Fibroblast of lung (primary cell): Measurements from ENCODE around the gene PEBP1. TPM values are rescaled to one million over a fixed set of nuclear protein-coding genes. Genes with fewer than 3 reads are reported as not detected.
A peak's percentile ranks its signal among the peaks of the same experiment; 100 is the strongest.

Experiments
- DNase-seq, 2 donors: peaks; one replicate each; pipeline versions ENCODE4 v3.0.0 to v3.0.0-alpha.2; 2010; ENCODE audit warnings: low read depth in 2 of 2
- H2AFZ ChIP-seq: 2 replicates; pipeline ENCODE4 v1.5.1; 2012; ENCODE audit warnings: low read length, control low read depth, inconsistent platforms
- H3K27ac ChIP-seq: 2 replicates; pipeline ENCODE4 v1.5.1; 2011; ENCODE audit warnings: low read length, control low read depth; ENCODE audit not compliant: insufficient read depth
- H3K27me3 ChIP-seq: 2 replicates; pipeline ENCODE4 v1.5.1; 2011; ENCODE audit warnings: mild to moderate bottlenecking, low read length; ENCODE audit not compliant: control insufficient read depth, insufficient read depth
- H3K36me3 ChIP-seq: 2 replicates; pipeline ENCODE4 v1.5.1; 2011; ENCODE audit warnings: low read length; ENCODE audit not compliant: control insufficient read depth, insufficient read depth
- H3K4me1 ChIP-seq: 2 replicates; pipeline ENCODE4 v1.5.1; 2011; ENCODE audit warnings: low read length; ENCODE audit not compliant: control insufficient read depth, insufficient read depth; ENCODE audit errors: extremely low read depth
- H3K4me2 ChIP-seq: 2 replicates; pipeline ENCODE4 v1.5.1; 2011; ENCODE audit warnings: low read length, control low read depth; ENCODE audit not compliant: insufficient read depth; ENCODE audit errors: extremely low read depth
- H3K4me3 ChIP-seq, 4 experiments: fragments of 200-600 bp in 1 of 4; sonication (generic) in 1 of 4; replicated peaks in 1 of 4; 2 replicates each; pipeline ENCODE4 v1.5.1; 2011 to 2016; ENCODE audit warnings: low read length in 4 of 4, low read depth in 3 of 4, mild to moderate bottlenecking in 3 of 4, control low read depth in 2 of 4, inconsistent platforms in 1 of 4, mixed read lengths in 1 of 4; ENCODE audit not compliant: insufficient read depth in 1 of 4; ENCODE audit errors: control extremely low read depth in 1 of 4
- H3K79me2 ChIP-seq: 2 replicates; pipeline ENCODE4 v1.5.1; 2012; ENCODE audit warnings: mild to moderate bottlenecking, low read length, inconsistent platforms; ENCODE audit not compliant: control insufficient read depth, insufficient read depth
- H3K9ac ChIP-seq: 2 replicates; pipeline ENCODE4 v1.5.1; 2011; ENCODE audit warnings: mild to moderate bottlenecking, low read length, control low read depth; ENCODE audit not compliant: insufficient read depth
- H3K9me3 ChIP-seq: 2 replicates; pipeline ENCODE4 v1.5.1; 2012; ENCODE audit warnings: low read depth, low read length; ENCODE audit not compliant: control insufficient read depth, insufficient read depth
- H4K20me1 ChIP-seq: 2 replicates; pipeline ENCODE4 v1.5.1; 2011; ENCODE audit warnings: low read length; ENCODE audit not compliant: control insufficient read depth, insufficient read depth; ENCODE audit errors: extremely low read depth
- CTCF ChIP-seq, 2 donors: IDR thresholded peaks in 1 of 2; conservative IDR thresholded peaks in 1 of 2; 1 replicate in 1 of 2; 2 replicates in 1 of 2; pipeline ENCODE4 v1.5.1; 2011 to 2012; ENCODE audit warnings: low read length in 2 of 2, control low read depth in 1 of 2, inconsistent platforms in 1 of 2, low read depth in 1 of 2, mild to moderate bottlenecking in 1 of 2
- EZH2 ChIP-seq: IDR thresholded peaks from 2 replicates; pipeline ENCODE4 v1.5.1; 2012; ENCODE audit warnings: low read length, control low read depth, mild to moderate bottlenecking; ENCODE audit errors: missing control alignments
- polyA plus RNA-seq, 2 donors: library from polyadenylated mRNA; depleted of rRNA in 1 of 2; stranded (reverse) in 1 of 2; unstranded in 1 of 2; fragments of >200 nt; gene quantifications; 2 replicates each; pipeline ENCODE4 v1.2.1, GENCODE V29; 2011 to 2012; ENCODE audit warnings: missing spikeins in 1 of 2
- total RNA-seq: library from RNA; depleted of rRNA; stranded (reverse); fragments of >200 nt; gene quantifications from 2 replicates; pipeline ENCODE4 v1.2.1, GENCODE V29; 2014

PEBP1 gene
- total and polyA plus RNA-seq, 2 donors (not counting 1 experiment from before 2014, with no cell fraction given), result 193 to 290 TPM

GRCh38 chr12:118103601-118104382 is 32.1 kb upstream of the PEBP1 start, which contains the start of gene VSIG10:
Gene VSIG10, minus strand, starts transcription at chr12:118104011. Its CDS starts 340 bp downstream, at chr12:118103671.
- Histone ChIP-seq H3K79me2 (no peaks in the 10 kb centered on the region), H3K9me3 (no peaks in the 10 kb centered on the region), H3K27me3 (no peaks in the 10 kb centered on the region), H3K36me3 (no peaks in the 10 kb centered on the region), H3K4me3 (peak within 1 kb of the TSS; percentile 68 to 78 (median 74)), H3K4me2 (peak within 1 kb of the TSS; percentile 92), H3K4me1 (peaks cover 2% of the 10 kb centered on the region), H3K9ac (peak within 1 kb of the TSS; percentile 77), H3K27ac (peak within 1 kb of the TSS; percentile 38), H4K20me1 (no peaks in the 10 kb centered on the region), H2AFZ (peak within 1 kb of the TSS; percentile 82)
- peak; percentile 57 to 71 for DNase-seq
- TF ChIP-seq EZH2 (no peak), CTCF (conservative IDR thresholded peaks at IDR 0.05 in 1 of 2, IDR thresholded peaks at IDR 0.05 in 1 of 2; ENCODE audit: low read depth in 1 of 2, low read length in 2 of 2) (no peak)

GRCh38 chr12:118107011-118107410 is 28.9 kb upstream of the PEBP1 start:
- H3K9ac ChIP-seq, result no peak overlapping the region
- TF ChIP-seq EZH2 (no peak), CTCF (conservative IDR thresholded peaks at IDR 0.05 in 1 of 2, IDR thresholded peaks at IDR 0.05 in 1 of 2; ENCODE audit: low read depth in 1 of 2, low read length in 2 of 2) (no peak)
- H3K4me2 ChIP-seq, result no peak overlapping the region
- H4K20me1 ChIP-seq, result no peaks in the 10 kb centered on the region
- no peak overlapping the region for H3K4me3 ChIP-seq
- no peak overlapping the region for H3K27ac ChIP-seq
- H3K27me3 ChIP-seq, result no peaks in the 10 kb centered on the region
- no peak overlapping the region for H2AFZ ChIP-seq
- no peaks in the 10 kb centered on the region for H3K36me3 ChIP-seq
- no peaks in the 10 kb centered on the region for H3K9me3 ChIP-seq
- H3K4me1 ChIP-seq, result peaks cover 2% of the 10 kb centered on the region
- no peaks in the 10 kb centered on the region for H3K79me2 ChIP-seq
- DNase-seq, result no peak

GRCh38 chr12:118107694-118108093 is 28.2 kb upstream of the PEBP1 start:
- Histone ChIP-seq H3K27ac (no peak overlapping the region), H3K9ac (no peak overlapping the region), H3K27me3 (no peaks in the 10 kb centered on the region), H3K9me3 (no peaks in the 10 kb centered on the region), H3K4me3 (no peak overlapping the region), H3K4me2 (no peak overlapping the region), H3K79me2 (no peaks in the 10 kb centered on the region), H3K4me1 (peaks cover 2% of the 10 kb centered on the region), H2AFZ (no peak overlapping the region), H3K36me3 (no peaks in the 10 kb centered on the region), H4K20me1 (no peaks in the 10 kb centered on the region)
- TF ChIP-seq CTCF (conservative IDR thresholded peaks at IDR 0.05 in 1 of 2, IDR thresholded peaks at IDR 0.05 in 1 of 2; ENCODE audit: low read depth in 1 of 2, low read length in 2 of 2), result no peak
- TF ChIP-seq EZH2, result no peak
- no peak for DNase-seq
